ENCODE data around the gene UMAD1.

DNA sequence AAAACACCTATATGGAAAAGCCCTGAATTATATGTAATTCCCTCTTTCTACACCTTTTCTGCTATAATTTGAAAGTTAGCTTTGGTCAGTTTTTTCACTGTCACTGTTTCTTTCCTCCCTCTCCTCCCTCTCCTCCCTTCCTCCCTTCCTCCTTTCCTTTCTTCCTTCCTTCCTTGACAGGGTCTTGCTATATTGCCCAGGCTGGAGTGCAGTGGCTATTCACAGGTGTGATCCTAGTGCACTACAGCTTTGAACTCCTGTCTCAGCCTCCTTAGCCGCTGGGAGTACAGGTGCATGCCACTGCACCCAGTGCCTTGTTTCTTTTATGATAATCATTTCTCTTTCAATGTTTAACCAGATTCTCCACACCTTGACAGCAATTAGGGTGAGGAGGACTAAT lies 22.1 kb upstream of the UMAD1 start:
- TF ChIP-seq CTCF (IDR thresholded peaks at IDR 0.05) (no peak), POLR2AphosphoS5 (IDR thresholded peaks at IDR 0.05) (no peak), EP300 (IDR thresholded peaks at IDR 0.05) (no peak), POLR2A (IDR thresholded peaks at IDR 0.05; ENCODE audit: low read depth) (no peak)
